ENCODE measurements around the gene ARPP21. TPM values are rescaled to one million over a fixed set of nuclear protein-coding genes. Genes with fewer than 3 reads are reported as not detected.

Gene ARPP21
- total RNA-seq, 1 donor: not detected

DNA sequence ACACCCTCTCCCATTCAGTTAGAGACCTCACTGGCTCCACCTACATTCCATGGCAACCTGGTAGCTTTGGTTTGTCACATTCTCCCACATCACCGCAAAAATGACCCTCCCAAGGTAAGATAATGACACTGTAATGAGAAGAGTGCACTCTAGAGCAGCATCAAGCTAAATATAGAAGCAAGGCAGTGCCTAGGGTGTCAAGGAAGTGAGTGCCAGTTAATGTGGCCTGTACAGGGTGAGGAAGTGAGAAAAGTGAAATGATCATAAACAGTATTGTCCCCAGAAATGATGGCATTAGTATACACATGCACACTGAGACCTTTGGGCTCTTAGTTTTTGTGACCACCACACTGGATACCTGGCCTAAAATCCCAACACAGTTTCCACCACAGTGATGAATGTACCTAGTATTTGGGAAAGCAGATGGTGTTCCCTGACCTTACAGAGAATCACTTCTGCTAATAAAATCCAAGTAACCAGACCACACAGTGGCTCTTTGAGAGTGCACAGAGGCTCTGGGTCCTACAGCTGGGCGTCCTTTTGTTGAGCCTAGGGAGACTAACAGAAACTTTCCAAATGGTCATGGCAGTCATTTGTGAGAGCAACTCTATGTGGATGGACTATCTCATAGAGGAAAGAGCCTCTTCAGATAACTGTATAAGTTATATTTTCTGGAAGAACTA, 106.6 kb downstream of the ARPP21 start:
- Histone ChIP-seq H3K79me2 (ENCODE audit: insufficient read depth, low read length) (no peaks in the 10 kb centered on the region), H3K4me3 (ENCODE audit: insufficient read depth, low read length) (no peak overlapping the region), H4K20me1 (ENCODE audit: insufficient read depth, low read length) (no peaks in the 10 kb centered on the region), H3K4me2 (ENCODE audit: insufficient read depth, low read length) (no peak overlapping the region), H3K9me3 (ENCODE audit: low read depth, low read length) (no peaks in the 10 kb centered on the region), H3K36me3 (ENCODE audit: insufficient read depth, low read length) (no peaks in the 10 kb centered on the region), H2AFZ (ENCODE audit: low read length) (no peak overlapping the region), H3K4me1 (ENCODE audit: insufficient read depth, low read length) (no peaks in the 10 kb centered on the region), H3K27me3 (ENCODE audit: insufficient read depth, low read length) (no peaks in the 10 kb centered on the region), H3K27ac (ENCODE audit: low read depth, low read length) (no peak overlapping the region)
- DNase-seq (ENCODE audit: insufficient read length, low spot score, missing footprints): no peak
- TF ChIP-seq, protein P1, sequence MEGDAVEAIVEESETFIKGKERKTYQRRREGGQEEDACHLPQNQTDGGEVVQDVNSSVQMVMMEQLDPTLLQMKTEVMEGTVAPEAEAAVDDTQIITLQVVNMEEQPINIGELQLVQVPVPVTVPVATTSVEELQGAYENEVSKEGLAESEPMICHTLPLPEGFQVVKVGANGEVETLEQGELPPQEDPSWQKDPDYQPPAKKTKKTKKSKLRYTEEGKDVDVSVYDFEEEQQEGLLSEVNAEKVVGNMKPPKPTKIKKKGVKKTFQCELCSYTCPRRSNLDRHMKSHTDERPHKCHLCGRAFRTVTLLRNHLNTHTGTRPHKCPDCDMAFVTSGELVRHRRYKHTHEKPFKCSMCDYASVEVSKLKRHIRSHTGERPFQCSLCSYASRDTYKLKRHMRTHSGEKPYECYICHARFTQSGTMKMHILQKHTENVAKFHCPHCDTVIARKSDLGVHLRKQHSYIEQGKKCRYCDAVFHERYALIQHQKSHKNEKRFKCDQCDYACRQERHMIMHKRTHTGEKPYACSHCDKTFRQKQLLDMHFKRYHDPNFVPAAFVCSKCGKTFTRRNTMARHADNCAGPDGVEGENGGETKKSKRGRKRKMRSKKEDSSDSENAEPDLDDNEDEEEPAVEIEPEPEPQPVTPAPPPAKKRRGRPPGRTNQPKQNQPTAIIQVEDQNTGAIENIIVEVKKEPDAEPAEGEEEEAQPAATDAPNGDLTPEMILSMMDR (IDR thresholded peaks at IDR 0.05; ENCODE audit: extremely low read depth, low read depth, low read length): no peak

DNA sequence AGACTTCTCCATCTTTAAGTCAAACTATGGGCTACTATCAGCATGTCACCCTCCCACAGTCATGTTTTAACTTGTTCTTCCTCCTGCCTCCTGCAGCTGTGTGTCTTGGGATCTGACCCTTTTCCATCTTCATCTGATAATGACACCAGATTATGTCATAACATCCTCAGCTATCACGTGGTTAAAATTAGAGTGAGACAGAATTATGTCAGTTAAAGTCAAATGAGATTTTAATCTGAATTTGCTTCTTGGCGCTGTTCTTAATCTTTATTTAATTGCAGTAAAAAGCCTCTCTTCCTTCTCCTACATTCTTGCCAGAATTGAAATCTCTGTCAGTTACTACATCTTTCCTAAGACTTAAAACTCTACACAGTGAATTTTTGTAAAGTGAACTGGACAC, 107.2 kb downstream of the ARPP21 start:
- no peak overlapping the region for H3K4me2 ChIP-seq (ENCODE audit: insufficient read depth, low read length)
- H3K9me3 ChIP-seq (ENCODE audit: low read depth, low read length): no peaks in the 10 kb centered on the region
- H3K79me2 ChIP-seq (ENCODE audit: insufficient read depth, low read length): no peaks in the 10 kb centered on the region
- DNase-seq (ENCODE audit: insufficient read length, low spot score, missing footprints): no peak
- no peaks in the 10 kb centered on the region for H3K27me3 ChIP-seq (ENCODE audit: insufficient read depth, low read length)
- no peaks in the 10 kb centered on the region for H3K4me1 ChIP-seq (ENCODE audit: insufficient read depth, low read length)
- H2AFZ ChIP-seq (ENCODE audit: low read length): no peak overlapping the region
- no peaks in the 10 kb centered on the region for H3K36me3 ChIP-seq (ENCODE audit: insufficient read depth, low read length)
- H3K27ac ChIP-seq (ENCODE audit: low read depth, low read length): no peak overlapping the region
- no peaks in the 10 kb centered on the region for H4K20me1 ChIP-seq (ENCODE audit: insufficient read depth, low read length)
- TF ChIP-seq, protein P1 (IDR thresholded peaks at IDR 0.05; ENCODE audit: extremely low read depth, low read depth, low read length): no peak
- no peak overlapping the region for H3K4me3 ChIP-seq (ENCODE audit: insufficient read depth, low read length)

DNA sequence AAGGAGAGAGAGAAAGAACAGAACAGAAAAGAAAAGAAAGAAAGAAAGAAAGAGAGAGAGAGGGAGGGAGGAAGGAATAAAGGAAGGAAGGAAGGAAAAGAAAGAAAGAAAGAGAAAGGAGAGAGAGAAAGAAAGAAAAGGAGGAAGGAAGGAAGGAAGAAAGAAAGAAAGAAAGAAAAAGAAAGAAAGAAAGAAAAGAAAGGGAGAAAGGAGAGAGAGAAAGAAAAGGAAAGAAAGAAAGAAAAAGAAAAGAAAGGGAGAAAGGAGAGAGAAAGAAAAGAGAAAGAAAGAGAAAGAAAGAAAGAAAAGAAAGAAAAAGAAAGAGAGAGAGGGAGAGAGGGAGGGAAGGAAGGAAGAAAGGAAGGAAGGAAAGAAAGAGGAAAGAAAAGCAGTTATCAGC, 108.8 kb downstream of the ARPP21 start:
- H3K4me1 ChIP-seq (ENCODE audit: insufficient read depth, low read length): no peaks in the 10 kb centered on the region
- TF ChIP-seq, protein P1 (IDR thresholded peaks at IDR 0.05; ENCODE audit: extremely low read depth, low read depth, low read length): no peak
- DNase-seq (ENCODE audit: insufficient read length, low spot score, missing footprints): no peak
- H3K27ac ChIP-seq (ENCODE audit: low read depth, low read length): no peak overlapping the region
- H3K4me2 ChIP-seq (ENCODE audit: insufficient read depth, low read length): no peak overlapping the region
- H3K79me2 ChIP-seq (ENCODE audit: insufficient read depth, low read length): no peaks in the 10 kb centered on the region
- H3K27me3 ChIP-seq (ENCODE audit: insufficient read depth, low read length): no peaks in the 10 kb centered on the region
- H3K4me3 ChIP-seq (ENCODE audit: insufficient read depth, low read length): no peak overlapping the region
- no peaks in the 10 kb centered on the region for H3K9me3 ChIP-seq (ENCODE audit: low read depth, low read length)
- H2AFZ ChIP-seq (ENCODE audit: low read length): no peak overlapping the region
- no peaks in the 10 kb centered on the region for H4K20me1 ChIP-seq (ENCODE audit: insufficient read depth, low read length)
- no peaks in the 10 kb centered on the region for H3K36me3 ChIP-seq (ENCODE audit: insufficient read depth, low read length)

DNA sequence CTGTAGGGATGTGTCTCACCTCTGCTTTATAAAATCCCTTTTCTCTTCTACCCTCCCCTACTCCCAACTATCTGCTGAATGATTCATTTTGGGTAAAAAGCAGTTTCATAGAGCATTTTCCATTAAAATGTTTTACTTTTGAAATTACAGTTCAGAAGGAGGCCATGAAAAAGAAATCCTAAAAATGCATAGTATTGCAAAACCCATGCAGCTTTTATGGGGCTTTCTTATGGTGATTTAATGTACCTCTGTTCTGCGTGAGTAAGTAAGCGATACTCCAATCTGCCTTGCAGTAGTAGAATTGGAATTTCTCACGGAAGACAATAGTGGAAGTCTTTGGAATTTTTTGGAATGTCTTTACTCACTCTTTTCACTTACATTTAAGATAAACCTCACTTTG, 111.9 kb downstream of the ARPP21 start:
- Histone ChIP-seq H3K4me3 (ENCODE audit: insufficient read depth, low read length) (no peak overlapping the region), H3K4me2 (ENCODE audit: insufficient read depth, low read length) (no peak overlapping the region), H3K4me1 (ENCODE audit: insufficient read depth, low read length) (no peaks in the 10 kb centered on the region), H3K27me3 (ENCODE audit: insufficient read depth, low read length) (no peaks in the 10 kb centered on the region), H3K9me3 (ENCODE audit: low read depth, low read length) (no peaks in the 10 kb centered on the region), H3K79me2 (ENCODE audit: insufficient read depth, low read length) (no peaks in the 10 kb centered on the region), H4K20me1 (ENCODE audit: insufficient read depth, low read length) (no peaks in the 10 kb centered on the region), H3K36me3 (ENCODE audit: insufficient read depth, low read length) (no peaks in the 10 kb centered on the region), H2AFZ (ENCODE audit: low read length) (no peak overlapping the region), H3K27ac (ENCODE audit: low read depth, low read length) (no peak overlapping the region)
- TF ChIP-seq, protein P1 (IDR thresholded peaks at IDR 0.05; ENCODE audit: extremely low read depth, low read depth, low read length): no peak
- no peak for DNase-seq (ENCODE audit: insufficient read length, low spot score, missing footprints)
